ENCODE results near the gene CDK7.

The CDK7 gene

GRCh38 chr5:69326365-69326764 is 91.7 kb downstream of the CDK7 start:
- H3K4me1 Mint-ChIP-seq (ENCODE audit: low read depth), result peaks cover under 1% of the 10 kb centered on the region
- no peaks in the 10 kb centered on the region for H3K9me3 Mint-ChIP-seq
- no peak overlapping the region for H3K27ac Mint-ChIP-seq
- no peaks in the 10 kb centered on the region for H3K27me3 Mint-ChIP-seq
- H3K4me3 Mint-ChIP-seq, result no peak overlapping the region
- intact Hi-C loops (cut with micrococcal nuclease), result no loop called here
- no peaks in the 10 kb centered on the region for H3K36me3 Mint-ChIP-seq (ENCODE audit: low read depth)

All from dendritic cell treated with granulocyte-macrophage colony-stimulating factor and Interleukin-4, amounts not matched to agents 40 ng/mL and 50 ng/mL, for 4 days (primary cell).